HL-60/S4 (cell line): Measurements from ENCODE around the gene SOCS7.

Source experiments
- in situ Hi-C: fragments of 300-500 bp; cut with MboI; formaldehyde crosslinking; loops from 2 replicates; pipeline ENCODE4 v1.14.3; 2022; ENCODE audit warnings: low sequenced_read_pairs

Gene SOCS7

DNA sequence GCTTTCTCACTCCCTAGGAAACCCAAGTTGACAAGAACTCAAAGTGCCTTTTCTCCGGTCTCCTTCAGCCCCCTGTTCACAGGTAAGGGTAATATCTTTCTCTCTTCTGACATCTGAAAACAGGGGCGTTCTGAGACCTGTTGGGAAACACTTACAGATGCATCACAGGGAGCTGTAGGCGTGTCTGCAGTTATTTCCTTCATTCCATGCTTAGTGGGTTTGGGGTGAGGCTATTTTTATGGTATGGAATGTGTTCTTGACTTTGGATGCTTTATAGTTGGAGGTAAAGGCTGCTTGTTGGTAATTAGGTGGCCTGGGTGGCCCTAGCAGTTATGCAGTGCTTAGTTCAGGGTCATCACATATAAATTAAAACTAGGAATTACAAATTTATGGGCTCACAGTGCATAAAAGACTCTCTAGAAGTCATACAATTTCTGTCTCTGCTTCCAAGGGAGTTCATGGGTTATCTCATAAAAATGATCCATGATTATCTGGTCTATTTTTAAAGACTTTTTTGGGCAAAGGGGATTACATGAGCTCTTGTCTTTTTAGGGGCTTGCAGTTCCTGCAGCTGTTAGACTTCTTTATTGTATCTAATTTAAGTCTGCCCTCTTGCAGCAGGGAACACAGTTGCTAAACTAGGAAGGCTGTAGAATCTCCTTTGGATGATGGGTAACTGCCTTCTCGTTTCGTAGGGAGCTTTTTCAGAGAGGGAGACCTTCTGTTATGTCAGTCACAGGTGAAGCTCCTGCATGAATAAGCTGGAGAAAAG lies 10.2 kb downstream of the SOCS7 start:
- in situ Hi-C loops = no loop called here

DNA sequence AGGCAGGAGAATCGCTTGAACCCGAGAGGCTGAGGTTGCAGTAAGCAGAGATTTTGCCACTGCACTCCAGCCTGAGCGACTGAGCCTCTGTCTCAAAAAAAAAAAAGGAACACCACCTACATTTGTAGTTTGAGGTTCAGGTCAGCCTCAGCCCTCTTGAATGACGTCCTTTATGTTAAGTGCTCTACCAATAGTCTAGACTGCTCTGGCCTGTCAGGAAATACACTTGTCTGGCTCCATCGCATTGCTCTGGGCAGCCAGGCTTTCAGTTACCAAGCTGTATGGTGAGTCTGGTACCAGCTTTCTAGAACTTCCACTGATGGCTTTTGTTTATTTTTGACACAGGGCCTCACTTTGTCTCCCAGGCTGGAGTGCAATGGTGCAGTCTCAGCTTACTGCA lies 11.4 kb downstream of the SOCS7 start:
- in situ Hi-C loops = no loop called here

DNA sequence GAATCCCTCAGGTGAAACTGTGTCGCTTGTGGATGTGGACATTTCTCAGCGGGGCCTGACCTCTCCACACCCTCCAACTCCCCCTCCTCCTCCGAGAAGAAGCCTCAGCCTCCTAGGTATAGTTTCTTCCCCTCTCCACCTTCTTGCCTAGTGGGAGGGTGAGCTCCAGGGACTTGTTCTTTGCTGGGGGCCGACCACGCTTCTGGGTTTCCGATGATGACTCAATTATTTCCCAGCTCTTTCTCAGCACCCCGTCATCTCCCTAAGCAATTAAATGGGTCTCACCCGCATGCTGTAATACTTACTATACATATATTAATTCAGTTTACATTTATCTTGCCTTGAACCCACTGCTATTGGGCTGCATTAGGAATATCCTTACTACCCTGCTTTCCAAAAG lies 13.1 kb downstream of the SOCS7 start:
- in situ Hi-C loops = no loop called here

DNA sequence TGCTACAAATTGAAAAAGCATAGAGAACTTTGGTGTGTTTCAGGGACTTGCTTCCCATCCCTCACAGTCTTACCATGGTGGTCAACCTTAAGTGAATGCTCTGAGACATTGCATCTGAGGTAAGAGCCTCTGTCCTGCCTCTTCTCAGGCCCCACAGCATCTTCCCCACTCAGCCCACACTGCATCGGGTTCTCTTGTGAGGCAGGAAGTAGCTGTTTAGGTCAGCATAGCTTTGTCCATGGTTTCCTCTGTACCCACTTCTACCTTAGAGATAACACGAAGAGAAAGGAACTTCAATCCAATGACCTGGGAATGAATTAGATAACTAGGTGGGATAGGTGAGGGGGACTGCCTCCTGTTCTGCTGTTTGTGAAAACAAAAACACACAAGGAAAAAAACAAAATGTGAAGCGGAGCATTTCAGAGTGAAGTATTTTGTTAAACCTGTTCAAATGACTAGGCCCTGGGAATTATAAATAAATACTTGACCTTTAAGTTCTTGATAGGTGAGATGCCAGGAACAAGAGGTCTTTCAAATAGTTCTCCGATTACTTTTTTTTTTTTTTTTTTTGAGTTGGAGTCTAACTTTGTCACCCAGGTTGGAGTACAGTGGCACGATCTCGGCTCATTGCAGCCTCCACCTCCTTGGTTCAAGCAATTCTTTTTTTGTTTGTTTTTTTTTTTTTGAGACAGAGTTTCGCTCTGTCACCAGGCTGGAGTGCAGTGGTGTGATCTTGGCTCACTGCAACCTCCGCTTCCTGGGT lies 17.7 kb downstream of the SOCS7 start:
- in situ Hi-C loops = no loop called here

DNA sequence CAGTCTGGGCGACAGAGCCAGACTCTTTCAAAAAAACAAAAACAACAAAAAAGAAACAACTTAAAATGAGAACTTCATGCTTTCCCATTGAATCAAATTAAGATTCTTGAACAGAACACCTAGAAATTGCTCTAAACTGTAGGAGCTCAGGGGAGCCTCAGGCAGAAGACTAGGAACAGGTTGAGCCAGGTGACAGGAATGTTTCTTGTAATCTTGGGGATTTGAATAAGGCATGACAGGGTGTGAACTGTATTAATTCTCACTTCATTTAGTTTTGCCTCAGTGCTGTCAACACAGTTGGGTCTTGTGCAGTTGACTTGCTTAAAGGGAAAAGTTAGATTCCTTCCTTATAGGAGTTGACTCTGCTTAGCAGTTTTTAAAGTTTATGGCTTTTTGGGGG lies 27.8 kb downstream of the SOCS7 start:
- in situ Hi-C loops = no loop called here

DNA sequence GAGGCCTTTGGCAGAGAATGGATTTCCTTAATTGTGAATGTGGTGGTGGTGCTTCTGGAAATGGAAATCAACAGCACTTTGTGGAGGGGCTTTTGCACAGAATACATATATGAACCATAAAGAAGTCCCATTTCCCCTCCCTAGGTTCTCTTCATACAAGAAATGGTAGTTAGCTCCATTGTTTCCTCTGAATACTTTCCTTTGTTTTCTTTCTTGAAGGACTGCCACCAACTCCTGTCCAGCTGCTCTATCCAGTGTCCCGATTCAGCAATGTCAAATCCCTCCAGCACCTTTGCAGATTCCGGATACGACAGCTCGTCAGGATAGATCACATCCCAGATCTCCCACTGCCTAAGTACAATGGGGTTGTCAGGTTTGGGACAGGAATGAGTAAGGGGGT lies 43.4 kb downstream of the SOCS7 start:
- in situ Hi-C loops = no loop called here

DNA sequence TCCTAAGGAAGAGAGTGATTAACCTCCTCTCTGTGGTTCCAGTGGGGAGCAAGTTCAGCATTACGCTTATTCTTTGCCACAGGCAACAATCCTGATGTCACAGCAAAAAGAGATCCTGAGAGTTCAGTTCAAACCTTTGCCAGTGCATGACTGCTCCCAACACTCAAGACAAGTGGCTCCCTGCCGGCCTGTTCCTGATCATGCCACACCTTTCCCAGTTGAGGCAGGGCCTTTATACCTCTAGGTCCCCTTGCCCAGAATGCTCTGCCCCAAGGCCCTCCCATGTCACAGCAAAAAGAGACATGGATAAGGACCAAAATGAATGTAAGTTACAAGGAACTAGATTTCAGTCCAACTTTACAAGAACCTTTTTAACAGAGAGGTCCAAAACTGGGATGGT lies 45.6 kb downstream of the SOCS7 start:
- in situ Hi-C loops = no loop called here

DNA sequence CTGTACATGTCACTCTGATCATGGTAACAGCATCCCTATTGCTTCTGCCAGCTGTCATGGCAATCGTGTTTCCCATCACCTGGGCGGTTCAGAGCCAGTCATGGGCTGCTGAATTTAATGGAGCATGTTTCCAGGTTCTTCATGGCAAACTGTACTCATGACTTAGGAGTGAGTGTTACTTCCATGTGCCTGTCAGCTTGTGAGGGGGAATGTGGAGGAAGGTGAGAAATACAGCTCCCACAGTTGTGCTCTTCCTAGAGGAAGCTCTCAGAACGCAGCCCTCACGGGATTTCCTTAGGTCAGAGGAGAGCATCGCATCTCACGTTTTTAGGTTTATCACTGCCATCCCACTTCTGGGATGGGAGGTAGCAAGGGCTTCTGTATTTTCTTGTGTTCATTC lies 48.6 kb downstream of the SOCS7 start:
- in situ Hi-C loops = no loop called here

DNA sequence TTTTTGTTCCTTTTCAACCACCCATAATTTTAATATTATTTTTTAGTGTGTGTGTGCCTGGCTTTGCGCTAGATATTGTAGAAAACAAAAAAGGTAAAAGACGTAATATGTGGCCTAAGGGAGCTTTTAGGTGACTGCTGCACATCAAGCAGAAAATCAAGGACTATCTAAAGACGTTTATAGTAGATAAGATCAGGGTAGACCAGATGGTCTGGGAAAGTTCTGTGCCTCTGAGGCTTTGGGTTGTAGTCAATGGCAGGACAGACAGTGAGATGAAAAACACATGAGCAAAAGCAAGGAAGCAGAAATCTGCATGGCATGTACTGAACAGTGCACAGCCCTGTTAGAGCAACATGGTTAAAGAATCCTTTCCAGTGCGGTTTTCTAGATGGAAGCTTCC lies 49.8 kb downstream of the SOCS7 start:
- in situ Hi-C loops = no loop called here

DNA sequence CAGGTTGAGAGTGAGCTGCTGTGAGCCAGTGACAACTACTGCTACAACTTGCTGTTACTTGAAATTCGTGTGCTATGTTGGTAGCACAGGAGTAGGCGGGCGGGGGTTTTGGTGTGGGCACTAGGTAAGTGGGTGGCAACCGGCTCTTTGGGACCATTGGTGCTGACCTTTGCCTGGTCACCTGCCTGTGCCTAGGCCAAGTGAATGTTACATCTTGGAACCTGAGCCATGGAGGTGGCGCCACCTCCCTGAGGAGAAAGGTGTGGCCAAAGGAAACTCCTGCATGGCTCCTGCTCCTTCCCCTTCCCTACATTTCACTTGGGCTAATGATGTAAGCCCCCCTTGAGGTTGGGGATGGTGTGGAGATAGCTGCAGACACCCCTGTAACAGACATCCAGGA lies 51.3 kb downstream of the SOCS7 start:
- in situ Hi-C loops = no loop called here

DNA sequence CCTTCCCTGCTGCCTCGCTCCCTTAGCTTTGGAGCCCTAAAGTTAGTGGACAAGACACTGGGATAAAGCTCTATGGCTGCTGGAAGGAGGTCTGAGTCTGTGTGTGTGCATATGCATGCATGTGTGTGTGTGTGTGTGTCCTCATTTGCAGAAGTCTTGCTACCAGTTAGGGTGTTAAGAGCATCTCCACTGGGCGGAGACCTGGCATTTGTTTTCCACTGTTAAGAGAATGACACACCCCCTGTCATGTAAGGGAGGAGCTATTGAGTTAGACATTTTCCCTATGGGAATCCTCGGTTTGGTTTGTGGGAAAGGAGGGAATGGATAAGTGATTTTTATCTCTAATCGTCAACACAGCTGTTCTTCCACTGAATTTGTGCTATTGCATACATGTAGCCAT lies 51.8 kb downstream of the SOCS7 start:
- in situ Hi-C loops = no loop called here

DNA sequence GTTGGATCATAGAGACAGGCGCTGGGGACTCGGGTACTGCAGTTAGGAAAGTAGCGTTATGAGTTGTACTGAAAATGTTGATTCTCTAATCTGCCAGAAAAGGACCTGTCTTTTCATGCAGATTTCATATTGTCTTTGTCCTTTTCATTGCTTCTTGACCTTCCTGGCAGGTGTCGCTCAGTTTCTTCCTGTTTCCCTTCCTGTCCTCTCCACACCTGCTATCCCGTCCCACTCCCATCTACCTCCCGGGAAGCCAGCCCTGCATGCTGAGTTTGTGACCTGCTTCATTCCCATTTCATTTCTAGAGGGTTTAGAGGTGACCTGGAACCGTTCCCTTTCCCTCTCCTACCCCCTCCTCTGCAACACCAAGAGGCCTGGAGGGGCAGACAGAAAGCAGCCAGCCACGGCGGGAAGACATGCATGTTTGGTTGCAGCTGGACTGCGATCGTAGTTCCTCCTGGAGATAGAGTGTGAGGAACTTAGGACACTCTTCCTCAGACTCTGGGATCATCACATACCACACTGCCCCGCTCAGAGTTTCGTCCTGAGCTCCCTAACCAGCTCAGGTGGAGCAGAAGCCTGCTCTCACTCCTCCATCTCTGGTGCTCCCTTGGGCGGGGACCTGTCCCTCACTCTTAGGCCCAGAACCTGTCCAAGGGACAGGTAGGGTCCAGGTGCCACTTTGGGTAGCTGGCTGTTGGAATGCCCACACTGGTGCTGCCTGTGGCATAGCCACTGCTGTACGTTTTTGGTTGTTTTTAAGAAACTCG lies 52.7 kb downstream of the SOCS7 start:
- in situ Hi-C loops = no loop called here

DNA sequence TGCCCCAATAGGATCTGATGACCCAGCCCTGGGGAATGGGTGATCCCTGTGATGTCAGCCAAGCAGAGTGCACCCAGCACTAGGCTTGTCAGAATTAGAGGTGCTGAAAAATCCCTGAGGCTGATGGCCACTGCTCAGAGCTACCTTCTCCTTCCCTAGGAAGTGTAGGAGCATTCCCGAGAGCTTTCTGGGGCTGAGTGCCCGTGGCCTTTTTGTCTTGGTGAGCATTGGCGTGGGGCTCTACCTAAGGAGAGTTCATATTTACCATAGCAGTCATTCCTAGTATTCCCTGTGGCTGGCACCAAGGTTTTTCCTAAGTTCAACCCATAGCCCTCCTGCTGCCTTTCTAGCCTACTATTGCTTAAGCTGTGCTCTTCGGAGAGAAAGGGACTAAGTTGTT lies 54.0 kb downstream of the SOCS7 start:
- in situ Hi-C loops = no loop called here

DNA sequence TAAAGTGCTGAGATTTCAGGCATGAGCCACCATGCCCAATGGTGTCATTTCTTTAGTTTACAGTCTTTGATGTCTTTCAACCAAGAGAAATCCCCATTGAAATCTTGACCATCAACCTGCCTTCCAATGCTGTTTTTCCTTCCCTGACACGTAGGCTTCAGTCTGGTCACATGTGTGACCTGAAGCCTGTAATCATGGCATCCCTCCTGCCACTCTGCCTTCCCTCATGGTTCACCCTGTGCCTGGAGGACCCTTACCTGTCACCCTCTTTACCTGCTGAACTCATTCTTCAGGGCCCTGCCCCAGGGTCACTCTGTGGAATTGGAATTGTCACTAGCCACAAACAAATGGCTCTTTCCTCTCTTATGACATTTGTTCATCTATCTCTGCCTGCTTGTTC lies 58.6 kb downstream of the SOCS7 start:
- in situ Hi-C loops = loop anchor here (5.0 to 10.0 kb wide), 3 partner anchors 63 to 175 kb away; no protein-coding TSS in a partner anchor

DNA sequence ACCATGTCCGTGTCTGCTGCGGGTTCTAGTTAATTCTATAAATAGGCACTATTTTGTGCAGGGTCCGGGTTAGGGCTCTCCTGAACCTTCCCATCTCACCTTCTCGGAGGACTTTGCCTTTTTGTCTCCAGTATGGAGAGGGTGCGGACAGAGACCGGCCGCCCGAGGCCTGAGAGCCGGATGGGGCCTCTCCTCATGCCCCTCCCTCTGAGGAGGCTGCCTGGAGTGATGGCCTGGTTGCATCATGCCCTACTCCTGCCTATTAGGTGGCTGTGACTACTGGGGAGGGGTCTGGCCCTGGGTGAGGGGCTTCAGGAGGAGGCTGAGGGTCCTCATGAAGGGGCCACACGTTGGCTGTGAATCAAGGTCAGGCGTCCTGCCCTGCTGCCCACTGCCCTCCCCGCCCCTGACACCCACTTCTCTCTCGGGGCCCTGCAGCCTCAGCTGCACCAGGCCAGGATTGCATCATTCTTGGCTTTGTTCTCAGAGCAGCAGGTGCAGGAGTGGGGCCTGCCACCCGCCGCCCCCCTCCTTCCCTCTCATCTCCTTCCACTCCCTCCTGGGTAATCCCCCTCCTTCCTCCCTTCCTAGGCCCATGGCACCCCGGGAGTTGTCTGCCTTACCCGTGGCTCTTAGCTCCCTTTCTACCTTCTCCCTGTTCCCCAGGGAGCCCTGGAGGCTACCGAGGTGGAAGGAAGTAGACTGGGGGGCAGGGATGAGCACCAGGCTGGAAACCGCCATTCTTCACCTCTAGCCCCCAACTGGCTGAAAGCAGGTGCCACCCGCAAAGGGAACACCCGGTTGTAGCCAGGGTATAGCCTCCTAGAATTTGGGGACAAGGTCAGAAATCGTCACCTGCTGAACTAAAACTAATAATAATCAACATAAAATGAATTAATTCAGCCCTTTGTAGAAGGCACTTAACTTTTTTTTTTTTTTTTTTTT lies 63.9 kb downstream of the SOCS7 start:
- in situ Hi-C loops = loop anchor here (10.0 kb wide), 2 partner anchors 139 to 169 kb away; no protein-coding TSS in a partner anchor

DNA sequence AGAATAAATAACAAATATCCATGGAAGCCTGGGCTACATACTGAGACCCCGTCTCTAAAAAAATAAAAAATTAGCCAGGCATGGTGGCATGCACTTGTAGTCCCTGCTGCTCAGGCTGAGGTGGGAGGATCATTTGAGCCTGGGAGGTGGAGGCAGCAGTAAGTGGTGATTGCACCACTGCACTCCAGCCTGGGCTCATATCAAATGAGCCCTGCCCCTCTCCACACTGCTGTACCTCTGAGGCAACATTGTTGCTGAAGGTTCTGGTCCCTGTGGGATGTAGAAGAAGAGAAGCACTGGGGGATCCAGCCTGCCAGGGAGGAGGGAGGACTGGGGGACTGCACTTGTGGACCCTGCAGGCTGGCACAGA lies 65.2 kb downstream of the SOCS7 start:
- in situ Hi-C loops = loop anchor here (10.0 kb wide), 2 partner anchors 138 to 168 kb away; no protein-coding TSS in a partner anchor

DNA sequence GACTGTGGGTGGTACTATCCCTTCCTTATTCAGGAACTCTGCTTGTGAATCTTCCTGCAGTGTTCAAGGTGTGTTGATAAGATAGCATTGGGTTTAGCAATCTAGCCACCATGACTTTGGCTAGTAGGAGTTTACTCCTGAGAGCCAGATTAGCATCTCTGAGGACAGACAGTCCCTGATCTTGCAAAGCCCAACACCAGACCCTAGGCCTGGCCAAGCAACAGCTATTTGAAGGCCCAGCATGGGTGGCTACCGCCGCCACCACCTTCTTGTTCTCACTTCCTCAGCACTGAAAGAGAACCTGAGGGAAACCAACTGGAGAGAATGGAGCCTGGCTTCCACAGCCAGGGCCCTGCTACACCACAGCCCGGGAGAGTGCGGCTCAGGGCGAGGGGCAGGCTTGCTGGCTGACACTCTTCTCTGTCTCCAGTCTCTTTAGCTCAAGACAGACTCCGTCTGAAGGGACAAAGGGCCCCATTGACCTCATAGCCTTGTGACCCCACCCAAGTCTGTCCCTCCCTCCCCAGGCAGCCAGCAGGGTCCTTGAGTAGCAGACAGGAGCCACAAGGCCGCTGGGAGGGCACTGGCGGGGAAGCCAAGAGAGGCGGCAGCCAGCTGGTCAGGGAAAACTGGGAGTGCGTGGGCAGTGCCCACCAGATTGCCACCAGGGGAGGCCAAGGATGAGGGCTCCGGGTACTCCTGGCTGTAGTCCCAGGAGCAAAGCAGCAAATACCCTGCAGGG lies 65.7 kb downstream of the SOCS7 start:
- in situ Hi-C loops = loop anchor here (10.0 kb wide), 2 partner anchors 137 to 167 kb away; no protein-coding TSS in a partner anchor

DNA sequence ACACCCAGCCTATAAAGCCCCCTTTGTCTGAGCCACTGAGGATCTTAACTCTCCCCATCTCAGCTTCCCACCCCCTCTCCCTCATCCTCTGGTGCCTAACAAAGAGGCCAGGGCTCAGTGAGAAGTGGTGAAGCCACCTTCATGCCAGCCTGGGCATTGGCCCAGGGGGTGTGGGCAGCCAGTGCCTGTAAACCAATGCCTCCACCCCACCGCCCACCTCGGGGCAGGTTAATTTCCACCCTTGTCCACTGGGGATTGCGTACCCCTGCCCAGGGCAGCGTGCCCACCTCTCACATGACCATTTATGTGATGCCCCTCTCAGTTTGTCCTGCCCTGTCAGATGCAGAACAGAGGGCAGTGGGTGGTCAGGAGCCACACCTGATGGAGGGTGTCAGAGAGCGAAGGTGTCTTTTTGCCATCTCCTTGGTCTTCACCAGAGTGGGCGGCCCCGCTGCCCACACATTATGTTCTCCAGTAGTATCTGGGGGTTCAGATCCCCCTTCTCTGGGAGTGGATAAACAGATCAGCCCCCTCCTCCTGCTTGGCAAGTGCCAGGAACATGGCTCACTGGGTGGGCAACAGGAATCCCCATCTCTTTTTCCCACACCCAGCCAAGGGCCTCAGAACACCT lies 66.5 kb downstream of the SOCS7 start:
- in situ Hi-C loops = loop anchor here (10.0 kb wide), 2 partner anchors 137 to 167 kb away; no protein-coding TSS in a partner anchor
